Umbilical cord (tissue), 2 donors: ENCODE data around the gene NME1. TPM values are rescaled to one million over a fixed set of nuclear protein-coding genes. Genes with fewer than 3 reads are reported as not detected.
"Not testable (repeated sequence)": the region's sequence is repeated elsewhere in the genome, so short reads cannot be mapped to it uniquely, and the experiment has no call there.

Experiments
- DNase-seq: peaks from one replicate; pipeline ENCODE4 v3.0.0-alpha.2; 2015; ENCODE audit warnings: low spot score
- total RNA-seq: library from RNA; depleted of rRNA; stranded (reverse); fragments of >200 nt; gene quantifications from one replicate; pipeline ENCODE4 v1.2.3, GENCODE V29; 2014; ENCODE audit warnings: low replicate concordance; ENCODE audit not compliant: insufficient read depth

Gene NME1
- total RNA-seq, 1 donor from 2014 or later, result 65.5 TPM

DNA sequence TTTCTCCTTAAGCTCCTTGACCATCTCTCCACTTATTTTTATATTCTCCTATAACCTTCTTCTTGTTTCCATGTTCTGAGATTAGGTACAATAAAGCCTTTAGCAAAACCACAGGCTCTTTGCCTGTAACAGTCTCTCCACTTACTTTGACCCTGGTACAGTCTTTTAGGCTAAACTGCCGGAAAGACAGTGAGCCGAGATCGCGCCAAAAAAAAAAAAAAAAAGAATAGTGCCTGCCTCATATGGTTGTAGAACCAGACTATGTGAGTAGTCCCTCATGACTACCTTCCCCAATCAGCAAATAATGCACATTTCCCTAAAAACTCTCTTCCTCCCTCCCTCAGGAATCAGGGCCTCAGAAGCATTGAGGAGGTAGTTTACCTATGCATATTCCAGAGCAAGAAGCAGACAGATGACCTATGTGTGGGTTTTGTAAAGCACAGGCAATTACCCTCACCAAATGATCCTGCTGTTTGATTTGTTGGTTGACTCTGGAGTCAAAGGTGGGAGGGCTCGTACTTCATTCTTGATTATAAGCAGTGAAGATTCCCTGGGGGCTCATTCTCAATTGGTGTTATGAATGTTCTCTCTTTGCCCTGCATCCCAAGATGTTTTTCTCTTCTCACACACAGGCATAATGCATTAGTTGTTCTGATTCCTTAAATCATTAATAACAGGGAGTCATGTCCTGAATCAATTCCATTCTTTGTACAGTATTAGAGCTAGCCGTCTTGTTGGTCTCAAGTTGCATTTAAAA is 8.9 kb upstream of the NME1 start:
- DNase-seq, result no peak

- DNase-seq, result peak; percentile 50
These were observed 5.7 kb upstream of the NME1 start for GRCh38 chr17:51147650-51148049.

- no peak for DNase-seq
These were observed 4.2 kb upstream of the NME1 start for GRCh38 chr17:51149163-51149562.

DNA sequence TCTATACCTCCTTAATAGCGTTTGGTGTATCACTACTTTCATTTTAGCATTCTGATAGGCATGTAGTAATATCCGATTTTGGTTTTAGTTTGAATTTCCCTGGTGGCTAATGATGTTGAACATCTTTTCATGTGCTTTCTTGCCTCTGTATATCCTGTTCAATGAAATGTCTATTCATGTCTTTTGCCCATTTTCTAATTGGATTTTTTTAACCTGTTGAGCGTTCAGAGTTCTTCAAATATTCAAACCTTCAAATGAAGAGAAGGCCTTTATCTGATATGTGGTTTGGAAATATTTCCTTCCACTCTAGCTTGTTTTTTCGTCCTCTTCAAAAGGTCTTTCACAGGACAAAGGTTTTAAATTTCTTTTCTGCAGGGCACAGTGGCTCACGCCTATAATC is 2.4 kb upstream of the NME1 start:
- DNase-seq, result no peak

DNA sequence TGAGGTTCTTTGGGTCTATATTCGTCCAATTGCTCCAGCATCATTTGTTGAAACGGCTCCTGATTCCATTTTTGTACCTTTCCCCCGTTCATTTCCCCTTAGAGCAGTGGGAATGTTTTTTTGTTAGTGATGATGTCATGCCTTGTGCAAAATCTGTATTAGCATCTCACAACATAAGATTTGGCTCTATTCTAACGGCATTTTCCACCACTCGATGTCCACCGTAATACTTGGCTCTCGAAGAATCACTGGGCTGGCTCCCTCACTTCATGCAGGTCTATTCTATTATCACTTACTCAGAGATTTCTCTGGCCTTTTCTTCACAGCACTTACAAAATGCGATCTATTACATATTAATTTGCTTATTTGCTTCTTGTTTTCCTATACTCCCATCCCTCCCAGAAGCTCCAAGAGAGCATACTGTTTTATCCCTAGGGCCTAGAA is 571 bp upstream of the NME1 start:
- DNase-seq, result no peak

- peak; percentile 32 for DNase-seq
These were observed 817 bp downstream of the NME1 start for GRCh38 chr17:51154176-51154575.

DNA sequence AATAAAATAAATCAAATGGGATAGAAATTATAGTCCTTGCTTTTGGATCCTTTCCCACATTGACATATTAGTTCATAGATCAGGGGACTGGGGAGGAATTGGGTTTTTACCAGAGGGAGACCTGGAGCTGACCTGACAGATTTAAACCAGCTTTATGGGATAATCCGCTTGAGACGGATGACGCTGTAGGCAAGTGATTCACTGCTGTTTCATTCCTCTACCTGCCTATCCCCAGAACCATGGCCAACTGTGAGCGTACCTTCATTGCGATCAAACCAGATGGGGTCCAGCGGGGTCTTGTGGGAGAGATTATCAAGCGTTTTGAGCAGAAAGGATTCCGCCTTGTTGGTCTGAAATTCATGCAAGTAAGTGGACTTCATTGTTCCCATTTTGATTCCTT is 2.1 kb downstream of the NME1 start:
- DNase-seq, result no peak

DNA sequence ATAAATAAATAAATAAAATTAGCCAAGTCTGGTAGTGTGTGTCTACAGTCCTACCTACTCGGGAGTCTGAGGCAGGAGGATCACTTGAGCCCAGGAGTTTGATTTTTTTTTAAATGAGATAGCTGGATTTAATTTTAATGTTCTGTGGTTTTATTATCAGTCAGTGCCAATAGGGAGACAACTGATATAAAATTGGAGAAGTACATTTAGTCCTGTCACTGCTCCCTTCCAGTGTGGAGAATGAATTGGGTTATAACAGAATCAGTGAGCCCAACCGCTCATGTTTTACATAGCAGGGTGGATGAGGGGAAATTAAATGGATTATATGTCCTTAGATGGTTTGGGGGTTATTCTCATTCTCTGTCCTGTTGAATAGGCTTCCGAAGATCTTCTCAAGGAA is 6.2 kb downstream of the NME1 start:
- no peak for DNase-seq

GRCh38 chr17:51161541-51161940 is 8.2 kb downstream of the NME1 start:
- no peak for DNase-seq

DNA sequence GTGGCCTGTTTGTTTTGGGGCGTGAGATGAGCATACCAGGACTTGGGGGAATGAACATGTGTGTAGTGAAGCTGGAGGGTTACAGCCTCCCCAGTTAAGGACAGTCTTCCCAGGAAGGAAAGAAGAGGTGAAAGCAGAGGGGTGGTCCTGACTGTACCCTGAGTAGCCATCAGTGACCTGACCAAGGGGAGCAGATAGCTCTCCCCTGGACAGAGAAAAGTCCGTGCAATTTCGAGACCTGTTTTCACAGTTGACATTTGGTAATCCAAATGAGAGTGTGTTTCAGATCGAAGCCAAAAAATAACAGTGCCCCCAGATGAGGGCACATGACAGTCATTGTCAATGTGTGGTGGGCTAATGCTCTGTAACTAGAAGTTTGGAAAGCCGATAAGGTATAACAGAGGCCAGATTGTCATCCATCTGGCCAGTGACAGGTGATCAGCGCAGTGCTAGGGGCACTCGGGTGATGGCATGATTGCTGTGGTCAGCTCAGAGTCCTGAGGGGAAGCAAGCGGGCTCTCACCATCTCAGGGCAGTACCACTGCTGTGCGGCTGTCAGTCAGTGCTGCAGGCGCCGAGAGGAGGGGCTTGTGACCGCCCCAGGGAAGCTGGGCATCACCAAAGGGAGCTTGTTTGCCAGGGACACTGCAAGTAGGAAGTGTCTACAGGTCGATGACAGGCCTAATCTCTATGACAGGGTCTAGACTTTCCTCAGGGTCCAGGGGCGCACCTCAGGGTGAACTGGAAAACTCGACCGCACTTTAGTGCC is 11.7 kb downstream of the NME1 start:
- no peak for DNase-seq

- DNase-seq, result peak; percentile 44
These were observed 12.4 kb downstream of the NME1 start for GRCh38 chr17:51165680-51166197.

DNA sequence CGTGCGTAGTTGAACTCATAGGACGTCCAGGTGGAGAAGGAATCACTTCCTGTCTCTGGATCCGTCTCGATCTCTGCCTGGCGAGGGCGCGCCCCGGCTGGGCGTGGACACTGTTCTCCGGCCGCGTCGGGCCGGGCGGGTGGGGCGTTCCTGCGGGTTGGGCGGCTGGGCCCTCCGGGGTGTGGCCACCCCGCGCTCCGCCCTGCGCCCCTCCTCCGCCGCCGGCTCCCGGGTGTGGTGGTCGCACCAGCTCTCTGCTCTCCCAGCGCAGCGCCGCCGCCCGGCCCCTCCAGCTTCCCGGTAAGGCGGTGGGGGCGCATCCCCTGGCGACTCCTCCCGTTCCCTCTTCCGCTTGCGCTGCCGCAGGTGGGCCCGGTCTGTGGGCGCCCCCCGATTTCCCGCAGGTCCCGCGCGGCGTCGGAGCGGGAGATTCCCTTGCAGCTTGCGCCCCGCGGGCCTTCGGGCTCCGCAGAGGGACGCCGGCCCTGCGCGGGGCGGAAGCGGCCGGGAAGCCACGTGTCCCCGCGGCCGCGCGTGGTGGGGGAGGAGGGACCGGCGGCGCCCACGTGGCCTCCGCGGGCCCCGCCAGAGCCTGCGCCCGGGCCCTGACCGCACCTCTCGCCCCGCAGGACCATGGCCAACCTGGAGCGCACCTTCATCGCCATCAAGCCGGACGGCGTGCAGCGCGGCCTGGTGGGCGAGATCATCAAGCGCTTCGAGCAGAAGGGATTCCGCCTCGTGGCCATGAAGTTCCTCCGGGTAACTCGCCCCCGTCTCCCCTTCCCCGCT is 13.0 kb downstream of the NME1 start, which contains the start of gene NME2:
NME2 (plus strand) TSS at position 214 of the 789 bp plus-strand sequence; CDS start at position 634, 420 bp downstream.
- peak; percentile 91 for DNase-seq

DNA sequence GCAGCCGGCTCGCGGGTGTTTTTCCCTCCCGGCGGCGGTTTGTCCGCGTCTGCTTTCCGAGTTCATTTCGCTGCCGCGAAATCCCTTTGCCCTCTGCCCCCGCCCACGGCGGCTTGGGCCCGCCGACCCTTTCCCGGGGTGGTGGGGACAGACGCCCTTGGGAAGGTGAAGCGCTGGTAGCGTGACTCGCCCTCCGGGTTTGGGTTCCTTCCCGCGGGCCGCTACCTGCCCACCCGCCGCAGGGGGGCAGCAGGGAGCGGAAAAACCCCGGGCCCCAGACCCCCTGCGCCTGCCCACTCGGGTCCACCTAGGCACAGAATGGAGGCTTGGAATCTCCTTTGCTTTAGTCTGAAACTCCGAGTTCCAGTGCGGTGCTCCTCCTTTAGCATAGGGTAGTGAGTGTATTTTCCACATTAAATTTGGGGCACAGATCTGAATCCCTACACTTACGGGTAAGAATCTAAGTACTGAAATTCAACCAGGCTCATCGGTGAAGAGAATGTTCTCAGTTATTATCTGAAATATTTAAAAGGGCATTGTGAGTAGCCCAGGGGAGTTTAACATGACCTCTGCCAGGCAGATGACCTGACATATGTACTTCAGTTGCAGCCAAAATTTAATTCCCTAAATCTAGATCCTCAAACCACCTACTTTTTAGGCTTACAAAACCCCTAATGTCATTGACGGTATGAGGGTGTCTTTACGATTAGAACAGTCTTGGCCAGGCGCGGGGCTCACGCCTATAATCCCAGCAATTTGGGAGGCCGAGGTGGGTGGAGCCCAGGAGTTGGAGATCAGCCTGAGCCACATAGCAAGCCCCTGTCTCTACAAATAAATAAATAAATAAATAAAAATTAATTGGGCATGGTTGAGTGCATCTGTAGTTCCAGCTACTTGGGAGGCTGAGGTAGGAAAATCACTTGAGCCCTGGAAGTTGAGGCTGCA is 13.9 kb downstream of the NME1 start:
- DNase-seq, result no peak

DNA sequence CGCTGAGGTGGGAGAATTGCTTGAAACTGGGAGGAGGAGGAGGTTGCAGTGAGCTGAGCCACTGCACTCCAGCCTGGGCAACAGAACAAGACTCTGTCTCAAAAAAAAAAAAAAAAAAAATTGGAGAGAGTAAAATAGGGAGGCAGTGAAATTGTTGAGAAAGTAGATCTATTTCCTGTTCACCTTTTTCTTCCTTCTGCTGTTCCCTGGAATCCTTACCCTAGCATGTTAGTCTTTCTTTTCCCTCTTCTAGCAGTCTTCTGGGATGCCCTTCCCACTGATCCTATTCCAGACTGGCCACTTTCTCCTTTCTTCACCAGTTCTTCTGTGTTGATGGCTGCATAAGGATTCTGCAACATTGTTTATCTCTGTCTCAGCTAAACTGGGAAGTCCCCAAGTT is 16.0 kb downstream of the NME1 start:
- no peak for DNase-seq

DNA sequence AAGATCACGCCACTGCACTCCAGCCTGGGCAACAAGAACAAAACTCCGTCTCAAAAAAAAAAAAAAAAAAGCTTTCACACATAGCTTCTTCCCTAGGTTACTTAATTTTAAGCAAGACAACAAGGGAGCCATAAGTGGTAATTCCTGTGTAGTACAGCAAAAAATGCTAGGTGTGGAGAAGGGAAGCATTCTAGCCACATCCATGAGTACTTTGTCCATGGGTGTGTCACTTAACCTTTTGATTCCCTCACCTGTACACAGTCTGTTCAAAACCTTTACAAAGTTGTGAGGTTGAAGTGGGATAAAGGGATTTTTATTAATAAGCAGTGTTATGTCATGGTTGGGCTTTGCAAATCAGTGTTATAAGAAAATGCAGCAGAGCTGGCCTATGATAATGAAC is 17.4 kb downstream of the NME1 start:
- DNase-seq, result no peak

DNA sequence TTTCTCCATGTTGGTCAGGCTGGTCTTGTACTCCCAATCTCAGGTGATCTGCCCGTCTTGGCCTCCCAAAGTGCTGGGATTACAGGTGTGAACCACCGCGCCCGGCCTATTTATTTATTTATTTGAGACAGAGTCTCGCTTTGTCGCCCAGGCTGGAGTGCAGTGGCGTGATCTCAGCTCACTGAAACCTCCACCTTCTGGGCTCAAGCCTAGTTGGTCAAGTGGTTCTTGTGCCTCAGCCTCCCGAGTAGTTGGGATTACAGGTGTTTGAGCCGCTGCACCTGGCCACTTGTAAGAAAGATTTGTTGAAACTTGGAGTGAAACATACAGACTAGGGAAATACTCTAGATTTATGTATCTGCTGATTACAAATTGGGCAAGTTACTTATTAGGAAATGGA is 18.7 kb downstream of the NME1 start:
- not testable (repeated sequence) for DNase-seq

GRCh38 chr17:51180486-51180885 is 27.1 kb downstream of the NME1 start:
- DNase-seq, result peak; percentile 73

DNA sequence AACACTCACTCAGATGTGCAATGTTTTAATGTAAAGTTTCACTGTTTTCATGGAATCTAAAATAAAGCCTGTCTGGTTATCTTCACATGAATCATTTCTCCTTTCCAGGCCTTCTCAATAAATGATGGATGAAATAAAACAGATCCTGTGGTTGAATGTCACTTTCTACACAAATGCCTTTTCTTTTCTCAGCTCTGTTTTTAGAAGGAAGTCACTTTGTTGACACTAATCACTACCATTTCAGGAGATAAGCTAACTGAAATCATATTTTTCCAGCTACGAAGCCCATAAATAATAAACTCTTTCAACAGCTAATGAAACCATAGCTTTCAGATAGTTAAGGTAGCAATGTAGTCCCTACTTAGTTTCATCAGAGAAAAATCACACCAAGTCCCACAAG is 30.8 kb downstream of the NME1 start:
- DNase-seq, result peak; percentile 63

DNA sequence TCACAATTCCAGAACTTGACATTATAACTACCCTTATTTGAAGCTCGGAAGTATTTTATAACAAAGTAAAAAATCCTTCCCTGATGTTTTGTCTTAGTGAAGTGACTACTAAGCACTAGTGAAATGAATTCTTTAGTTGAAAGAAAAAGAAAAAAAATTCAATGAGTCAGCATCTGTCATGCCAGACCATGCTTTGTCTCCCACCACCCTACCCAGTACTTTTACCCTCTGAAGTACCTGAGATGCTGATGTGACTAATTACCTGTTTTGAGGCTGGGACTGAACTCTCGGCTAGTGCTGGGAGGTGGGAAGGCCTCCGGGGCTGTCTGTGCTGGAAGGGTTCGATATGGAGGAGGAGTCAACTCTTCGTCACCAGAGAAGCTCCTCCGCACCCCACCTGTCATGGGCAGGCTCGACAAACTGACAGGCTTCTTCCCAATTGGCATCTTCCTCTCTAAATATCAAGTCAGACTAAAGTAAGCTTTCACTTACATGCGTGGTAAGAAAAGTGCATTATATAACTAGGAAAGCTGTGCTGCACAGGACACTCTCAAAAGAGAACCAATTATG is 32.5 kb downstream of the NME1 start:
- no peak for DNase-seq

DNA sequence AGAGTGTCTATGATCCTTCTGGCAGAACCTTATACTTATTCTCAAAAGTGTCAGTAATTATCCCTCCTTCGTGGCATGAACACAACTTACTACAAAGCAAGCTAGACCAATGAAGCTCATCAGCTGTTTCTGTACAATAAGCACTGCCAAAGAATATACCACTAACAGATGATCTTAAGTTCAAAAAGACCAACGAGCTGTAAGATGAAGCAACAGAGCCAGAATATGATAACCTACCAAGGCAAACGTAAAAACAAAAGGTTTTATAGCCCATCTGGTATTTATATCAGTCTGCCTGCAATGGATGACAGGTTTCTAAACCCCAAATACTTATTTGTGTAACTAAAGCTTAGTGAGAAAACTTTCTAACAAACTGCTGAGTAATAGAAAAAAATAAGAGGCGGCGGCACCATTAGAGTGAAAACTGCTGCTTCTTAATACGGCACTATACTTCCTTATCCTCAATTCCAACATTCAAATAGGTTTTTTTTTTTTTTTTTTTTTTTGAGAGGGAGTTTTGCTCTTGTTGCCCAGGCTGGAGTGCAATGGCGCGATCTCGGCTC is 35.0 kb downstream of the NME1 start:
- peak; percentile 85 for DNase-seq
